HCT116 (cell line): ENCODE measurements around the gene POLR3GL. TPM values are rescaled to one million over a fixed set of nuclear protein-coding genes. Genes with fewer than 3 reads are reported as not detected.

ENCODE experiments used
- total RNA-seq: library from RNA; stranded (reverse); gene quantifications from one replicate; pipeline ENCODE4 v1.2.1, GENCODE V29; 2021; ENCODE audit not compliant: unreplicated experiment

The POLR3GL gene
- total RNA-seq, 1 experiment from 2014 or later: 17.9 TPM

Other genes with a start within 250 kb of the POLR3GL start
- gene CD160, start 245.2 kb upstream of the POLR3GL start, total RNA-seq: not detected
- 9.5 TPM for gene RNF115, start 140.6 kb upstream of the POLR3GL start, total RNA-seq
- gene POLR3C, start 140.5 kb upstream of the POLR3GL start, total RNA-seq: 25.4 TPM
- gene NUDT17, start 119.1 kb upstream of the POLR3GL start, total RNA-seq: 1.8 TPM
- gene PIAS3, start 105.6 kb upstream of the POLR3GL start, total RNA-seq: 31.2 TPM
- not detected for gene ANKRD35, start 78.8 kb upstream of the POLR3GL start, total RNA-seq
- 0.86 TPM for gene ITGA10, start 54.6 kb upstream of the POLR3GL start, total RNA-seq
- 20.9 TPM for gene PEX11B, start 46.0 kb upstream of the POLR3GL start, total RNA-seq
- 195 TPM for gene RBM8A, start 37.2 kb upstream of the POLR3GL start, total RNA-seq
- gene LIX1L, start 6.7 kb upstream of the POLR3GL start, total RNA-seq: 12.4 TPM
- 1.1 TPM for gene ANKRD34A, start 115 bp upstream of the POLR3GL start, total RNA-seq
- gene TXNIP, start 31.9 kb downstream of the POLR3GL start, total RNA-seq: 2.5 TPM
- not detected for gene HJV, start 57.0 kb downstream of the POLR3GL start, total RNA-seq
- 1.7 TPM for gene NBPF10, start 180.1 kb downstream of the POLR3GL start, total RNA-seq